HEK293T (cell line): ENCODE data around the gene PREP.

ENCODE experiments used
- FOXA1 ChIP-seq: fragments of 450-650 bp; IDR thresholded peaks from 2 replicates; pipeline ENCODE4 v1.6.1; 2016; ENCODE audit warnings: mild to moderate bottlenecking
- FOXK2 ChIP-seq: fragments of 450-650 bp; IDR thresholded peaks from 2 replicates; pipeline ENCODE4 v1.6.1; 2016; ENCODE audit warnings: mild to moderate bottlenecking
- LEF1 ChIP-seq: fragments of 450-650 bp; IDR thresholded peaks from 2 replicates; pipeline ENCODE4 v1.6.1; 2017; ENCODE audit warnings: mild to moderate bottlenecking, borderline replicate concordance
- PKNOX1 ChIP-seq: fragments of 450-650 bp; IDR thresholded peaks from 2 replicates; pipeline ENCODE4 v1.6.1; 2016

- TF ChIP-seq LEF1 (no peak), FOXK2 (no peak), PKNOX1 (no peak), FOXA1 (no peak)
Observed at GRCh38 chr6:105326216-105326615, 76.7 kb downstream of the PREP start.
